ENCODE results near the gene MPHOSPH9. TPM values are rescaled to one million over a fixed set of nuclear protein-coding genes. Genes with fewer than 3 reads are reported as not detected.
"Not testable (repeated sequence)": the region's sequence is repeated elsewhere in the genome, so short reads cannot be mapped to it uniquely, and the experiment has no call there.

Gene MPHOSPH9
- total RNA-seq, 2 experiments from 2014 or later, result 129 to 186 TPM

- DNase-seq (peak; percentile 53), ATAC-seq (peak; percentile 17)
- Mint-ChIP-seq H3K4me3 (peak overlapping the region; percentile 98), H3K36me3 (peaks cover 43% of the 10 kb centered on the region), H3K9me3 (ENCODE audit: low read depth) (no peaks in the 10 kb centered on the region), H3K4me1 (peaks cover 64% of the 10 kb centered on the region), H3K27me3 (no peaks in the 10 kb centered on the region), H3K27ac (peak overlapping the region; percentile 98)
- CTCF ChIA-PET, result interaction anchor here (0.9 to 5.9 kb wide), 12 partner anchors 9 to 398 kb away, joined by 3 to 43 read pairs (median 4); partner anchors contain the start of gene OGFOD2
Observed at GRCh38 chr12:123233505-123234308, 766 bp upstream of the MPHOSPH9 start.

- Mint-ChIP-seq H3K9me3 (ENCODE audit: low read depth) (no peaks in the 10 kb centered on the region), H3K27me3 (no peaks in the 10 kb centered on the region), H3K27ac (peak overlapping the region; percentile 98), H3K36me3 (peaks cover 46% of the 10 kb centered on the region), H3K4me1 (peaks cover 62% of the 10 kb centered on the region), H3K4me3 (peak overlapping the region; percentile 98)
- ATAC-seq (no peak), DNase-seq (no peak)
- CTCF ChIA-PET, result interaction anchor here (0.7 to 5.9 kb wide), 9 partner anchors 9 to 350 kb away, joined by 3 to 43 read pairs (median 8); no protein-coding TSS in a partner anchor
Observed at GRCh38 chr12:123232472-123232806, 502 bp downstream of the MPHOSPH9 start.

- Mint-ChIP-seq H3K9me3 (ENCODE audit: low read depth) (no peaks in the 10 kb centered on the region), H3K36me3 (peaks cover 46% of the 10 kb centered on the region), H3K27me3 (no peaks in the 10 kb centered on the region), H3K27ac (peak overlapping the region; percentile 98), H3K4me1 (peaks cover 59% of the 10 kb centered on the region), H3K4me3 (peak overlapping the region; percentile 98)
- DNase-seq (peak; percentile 41), ATAC-seq (no peak)
- CTCF ChIA-PET, result interaction anchor here (0.7 to 5.9 kb wide), 7 partner anchors 9 to 350 kb away, joined by 3 to 43 read pairs (median 10); no protein-coding TSS in a partner anchor
Observed at GRCh38 chr12:123231931-123232330, 1.0 kb downstream of the MPHOSPH9 start.

- no peaks in the 10 kb centered on the region for H3K27me3 Mint-ChIP-seq
- H3K27ac Mint-ChIP-seq, result peak overlapping the region; percentile 92
- H3K9me3 Mint-ChIP-seq (ENCODE audit: low read depth), result no peaks in the 10 kb centered on the region
- peaks cover 56% of the 10 kb centered on the region for H3K4me1 Mint-ChIP-seq
- peaks cover 41% of the 10 kb centered on the region for H3K36me3 Mint-ChIP-seq
- DNase-seq (peak; percentile 40), ATAC-seq (no peak)
- peak overlapping the region; percentile 74 for H3K4me3 Mint-ChIP-seq
- CTCF ChIA-PET, result interaction anchor here (1.1 to 5.0 kb wide), 3 partner anchors 9 to 186 kb away, joined by 3 to 37 read pairs (median 5); no protein-coding TSS in a partner anchor
Observed at GRCh38 chr12:123229051-123229450, 3.9 kb downstream of the MPHOSPH9 start.

GRCh38 chr12:123227581-123228258, 5.2 kb downstream of the MPHOSPH9 start:
- H3K27me3 Mint-ChIP-seq, result no peaks in the 10 kb centered on the region
- CTCF ChIA-PET, result interaction anchor here (1.1 to 5.0 kb wide), 3 partner anchors 10 to 138 kb away, joined by 3 to 37 read pairs (median 5); no protein-coding TSS in a partner anchor
- peak overlapping the region; percentile 74 for H3K4me3 Mint-ChIP-seq
- peak overlapping the region; percentile 25 for H3K27ac Mint-ChIP-seq
- peaks cover 62% of the 10 kb centered on the region for H3K4me1 Mint-ChIP-seq
- peaks cover 37% of the 10 kb centered on the region for H3K36me3 Mint-ChIP-seq
- ATAC-seq (no peak), DNase-seq (no peak)
- H3K9me3 Mint-ChIP-seq (ENCODE audit: low read depth), result no peaks in the 10 kb centered on the region

GRCh38 chr12:123225443-123225842, 7.5 kb downstream of the MPHOSPH9 start:
- Mint-ChIP-seq H3K27me3 (no peaks in the 10 kb centered on the region), H3K36me3 (peaks cover 48% of the 10 kb centered on the region), H3K27ac (peak overlapping the region; percentile 49), H3K4me1 (peaks cover 58% of the 10 kb centered on the region), H3K9me3 (ENCODE audit: low read depth) (no peaks in the 10 kb centered on the region), H3K4me3 (no peak overlapping the region)
- DNase-seq (no peak), ATAC-seq (no peak)
- CTCF ChIA-PET, result interaction anchor here (5.0 kb wide), 1 partner anchor 13 kb away, joined by 37 read pairs; no protein-coding TSS in a partner anchor

- Mint-ChIP-seq H3K27ac (peak overlapping the region; percentile 95), H3K4me3 (peak overlapping the region; percentile 64), H3K4me1 (peaks cover 42% of the 10 kb centered on the region), H3K36me3 (peaks cover 54% of the 10 kb centered on the region), H3K9me3 (ENCODE audit: low read depth) (no peaks in the 10 kb centered on the region), H3K27me3 (no peaks in the 10 kb centered on the region)
- CTCF ChIA-PET, result interaction anchor here (1.1 to 3.9 kb wide), 8 partner anchors 9 to 379 kb away, joined by 3 to 43 read pairs (median 3); partner anchors contain the start of genes DDX55, MPHOSPH9 and MTRFR
- DNase-seq (peak; percentile 86), ATAC-seq (peak; percentile 92)
Observed at GRCh38 chr12:123223241-123223668, 9.7 kb downstream of the MPHOSPH9 start.

GRCh38 chr12:123207815-123208214, 25.1 kb downstream of the MPHOSPH9 start:
- DNase-seq, result peak; percentile 7
- ATAC-seq; H3K27me3 Mint-ChIP-seq; H3K9me3 Mint-ChIP-seq (ENCODE audit: low read depth); H3K4me3 Mint-ChIP-seq; H3K4me1 Mint-ChIP-seq; H3K27ac Mint-ChIP-seq: not testable (repeated sequence)
- peaks cover 52% of the 10 kb centered on the region for H3K36me3 Mint-ChIP-seq
- CTCF ChIA-PET, result interaction anchor here (1.9 kb wide), 1 partner anchor 25 kb away, joined by 8 read pairs; the partner anchor contains the start of genes MPHOSPH9 and MTRFR

GRCh38 chr12:123206794-123207193, 26.1 kb downstream of the MPHOSPH9 start:
- peak; percentile 1 for DNase-seq
- CTCF ChIA-PET; ATAC-seq; H3K4me1 Mint-ChIP-seq; H3K27me3 Mint-ChIP-seq; H3K27ac Mint-ChIP-seq; H3K4me3 Mint-ChIP-seq; H3K9me3 Mint-ChIP-seq (ENCODE audit: low read depth): not testable (repeated sequence)
- peaks cover 55% of the 10 kb centered on the region for H3K36me3 Mint-ChIP-seq

GRCh38 chr12:123200414-123200813, 32.5 kb downstream of the MPHOSPH9 start:
- DNase-seq (peak; percentile 27), ATAC-seq (peak; percentile 39)
- H3K9me3 Mint-ChIP-seq (ENCODE audit: low read depth), result no peaks in the 10 kb centered on the region
- CTCF ChIA-PET, result interaction anchor here (2.3 kb wide), 1 partner anchor 38 kb away, joined by 6 read pairs; no protein-coding TSS in a partner anchor
- H3K4me3 Mint-ChIP-seq, result no peak overlapping the region
- H3K27ac Mint-ChIP-seq, result peak overlapping the region; percentile 61
- H3K27me3 Mint-ChIP-seq, result no peaks in the 10 kb centered on the region
- H3K4me1 Mint-ChIP-seq, result peaks cover 18% of the 10 kb centered on the region
- H3K36me3 Mint-ChIP-seq, result peaks cover 47% of the 10 kb centered on the region

- CTCF ChIA-PET, result interaction anchor here (2.3 kb wide), 1 partner anchor 38 kb away, joined by 6 read pairs; no protein-coding TSS in a partner anchor
- H3K36me3 Mint-ChIP-seq, result peaks cover 45% of the 10 kb centered on the region
- no peak for ATAC-seq
- H3K27me3 Mint-ChIP-seq, result no peaks in the 10 kb centered on the region
- H3K27ac Mint-ChIP-seq, result peak overlapping the region; percentile 61
- no peaks in the 10 kb centered on the region for H3K9me3 Mint-ChIP-seq (ENCODE audit: low read depth)
- H3K4me3 Mint-ChIP-seq, result no peak overlapping the region
- H3K4me1 Mint-ChIP-seq, result peaks cover 18% of the 10 kb centered on the region
- DNase-seq, result peak; percentile 11
Observed at GRCh38 chr12:123199936-123200335, 33.0 kb downstream of the MPHOSPH9 start.

GRCh38 chr12:123187637-123188036, 45.3 kb downstream of the MPHOSPH9 start:
- H3K4me3 Mint-ChIP-seq, result no peak overlapping the region

GRCh38 chr12:123180171-123180570, 52.8 kb downstream of the MPHOSPH9 start:
- no peak for ATAC-seq
- Mint-ChIP-seq H3K4me3 (no peak overlapping the region), H3K9me3 (ENCODE audit: low read depth) (no peaks in the 10 kb centered on the region), H3K27ac (no peak overlapping the region), H3K27me3 (no peaks in the 10 kb centered on the region), H3K4me1 (no peaks in the 10 kb centered on the region), H3K36me3 (peaks cover 46% of the 10 kb centered on the region)
- CTCF ChIA-PET, result no interaction called here
- DNase-seq, result no peak

More at GRCh38 chr12:123187637-123188036, 45.3 kb downstream of the MPHOSPH9 start:
- H3K27me3 Mint-ChIP-seq, result no peaks in the 10 kb centered on the region
- peaks cover 50% of the 10 kb centered on the region for H3K36me3 Mint-ChIP-seq
- DNase-seq (no peak), ATAC-seq (no peak)
- H3K9me3 Mint-ChIP-seq (ENCODE audit: low read depth), result peaks cover 2% of the 10 kb centered on the region
- CTCF ChIA-PET, result interaction anchor here (1.1 kb wide), 1 partner anchor 51 kb away, joined by 3 read pairs; no protein-coding TSS in a partner anchor
- H3K27ac Mint-ChIP-seq, result no peak overlapping the region
- H3K4me1 Mint-ChIP-seq, result peaks cover 7% of the 10 kb centered on the region
